ENCODE measurements around the gene PSMB4. TPM values are rescaled to one million over a fixed set of nuclear protein-coding genes. Genes with fewer than 3 reads are reported as not detected.
A peak's percentile ranks its signal among the peaks of the same experiment; 100 is the strongest.
"Not testable (repeated sequence)": the region's sequence is repeated elsewhere in the genome, so short reads cannot be mapped to it uniquely, and the experiment has no call there.

The PSMB4 gene
- 241 and 277 TPM in 2 replicates for total RNA-seq
- 396 TPM for polyA plus RNA-seq (2012)

DNA sequence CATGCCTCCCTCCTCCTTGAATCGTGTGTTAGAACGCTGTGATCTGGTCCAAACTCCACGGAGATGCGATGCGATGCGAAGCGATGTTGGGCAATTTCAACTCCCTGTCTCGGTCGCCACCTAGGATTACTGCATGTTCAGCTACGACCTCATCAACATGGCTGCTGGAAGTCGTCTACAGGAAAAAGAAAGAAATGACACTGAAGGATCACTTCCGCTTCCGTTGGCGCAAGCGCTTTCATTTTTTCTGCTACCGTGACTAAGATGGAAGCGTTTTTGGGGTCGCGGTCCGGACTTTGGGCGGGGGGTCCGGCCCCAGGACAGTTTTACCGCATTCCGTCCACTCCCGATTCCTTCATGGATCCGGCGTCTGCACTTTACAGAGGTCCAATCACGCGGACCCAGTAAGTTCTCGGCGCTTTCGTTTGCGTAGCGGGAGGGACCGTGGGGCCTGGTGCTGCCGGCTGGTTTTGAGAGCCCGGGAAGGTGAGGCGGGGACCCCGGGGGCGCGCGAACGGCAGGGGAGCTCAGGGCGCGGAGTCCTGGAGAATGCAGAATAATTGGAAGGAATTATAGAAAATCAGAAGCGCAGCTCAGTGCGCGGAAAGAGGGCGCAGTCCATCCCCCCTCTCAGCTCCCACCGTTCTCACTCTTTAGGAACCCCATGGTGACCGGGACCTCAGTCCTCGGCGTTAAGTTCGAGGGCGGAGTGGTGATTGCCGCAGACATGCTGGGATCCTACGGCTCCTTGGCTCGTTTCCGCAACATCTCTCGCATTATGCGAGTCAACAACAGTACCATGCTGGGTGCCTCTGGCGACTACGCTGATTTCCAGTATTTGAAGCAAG lies at the start of gene PSMB4:
Gene PSMB4 (plus strand): TSS at position 250 of the 848 bp plus-strand sequence. CDS start 15 bp downstream, at position 265.
- DNase-seq (ENCODE audit: low read depth), result peak; percentile 92

DNA sequence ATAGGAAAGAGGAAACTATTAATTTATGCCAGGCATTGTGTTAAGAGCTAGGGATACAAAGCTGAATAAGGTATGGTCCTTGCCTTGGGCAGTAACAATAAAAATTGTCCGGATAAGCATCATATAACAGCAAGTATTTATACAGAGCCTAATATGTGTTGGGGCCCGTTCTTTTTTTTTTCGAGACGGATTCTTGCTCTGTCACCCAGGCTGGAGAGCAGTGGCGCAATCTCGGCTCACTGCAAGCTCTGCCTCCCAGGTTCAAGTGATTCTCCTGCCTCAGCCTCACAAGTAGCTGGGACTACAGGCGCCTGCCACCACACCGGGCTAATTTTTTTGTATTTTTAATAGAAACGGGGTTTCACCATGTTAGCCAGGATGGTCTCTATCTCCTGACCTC lies 49.0 kb upstream of the PSMB4 start:
- DNase-seq (ENCODE audit: low read depth), result not testable (repeated sequence)

DNA sequence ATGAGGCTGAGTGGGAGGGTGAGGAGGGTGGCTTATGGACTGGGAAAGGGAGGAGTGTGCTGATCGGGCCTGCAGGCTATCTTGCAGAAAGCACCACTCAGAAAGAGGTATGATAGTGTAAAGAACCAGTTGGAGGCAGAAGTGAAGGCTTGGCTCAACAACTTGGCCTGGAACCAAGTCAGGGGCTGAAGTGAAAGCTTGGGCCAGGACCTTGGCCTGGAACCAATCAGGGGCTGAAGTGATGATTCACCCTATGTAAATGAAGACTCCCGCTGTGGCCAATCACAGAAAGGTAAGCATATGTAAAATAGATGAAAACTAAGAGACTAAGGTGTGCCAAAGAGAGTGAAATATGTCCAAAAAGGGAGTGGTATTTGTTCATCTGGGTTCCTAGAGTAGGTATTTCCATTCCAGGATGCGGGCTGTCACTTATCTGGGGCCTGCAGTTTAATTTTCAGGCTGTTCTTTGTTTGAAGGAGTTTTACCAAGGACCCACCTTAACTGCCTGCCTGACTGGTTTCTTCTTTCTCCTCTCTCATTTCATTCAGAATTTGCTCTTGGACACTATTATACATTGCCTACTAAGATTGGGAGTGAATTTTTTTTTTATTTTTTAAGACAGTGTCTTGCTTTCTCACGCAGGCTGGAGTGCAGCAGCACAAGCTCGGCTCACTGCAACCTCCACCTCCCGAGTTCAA lies 47.2 kb upstream of the PSMB4 start:
- DNase-seq (ENCODE audit: low read depth), result no peak

DNA sequence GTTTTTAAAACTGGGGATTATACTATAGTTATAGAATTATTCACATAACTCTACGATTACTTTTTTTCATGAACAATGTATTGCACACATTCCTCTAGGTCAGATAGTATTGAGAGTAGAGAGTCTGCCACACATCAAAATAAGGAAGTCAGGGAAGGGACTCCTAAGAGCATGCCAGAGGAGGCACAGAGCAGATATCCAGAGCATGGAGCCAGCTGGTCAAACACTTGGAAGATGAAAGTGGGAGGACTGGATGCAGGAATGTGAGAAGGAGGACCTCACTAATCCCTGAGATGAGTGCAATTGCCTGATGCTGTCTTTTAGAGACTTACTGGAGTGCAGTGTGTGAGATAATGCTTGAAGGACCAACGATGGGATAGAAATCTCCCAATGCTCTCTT lies 42.7 kb upstream of the PSMB4 start:
- no peak for DNase-seq (ENCODE audit: low read depth)

DNA sequence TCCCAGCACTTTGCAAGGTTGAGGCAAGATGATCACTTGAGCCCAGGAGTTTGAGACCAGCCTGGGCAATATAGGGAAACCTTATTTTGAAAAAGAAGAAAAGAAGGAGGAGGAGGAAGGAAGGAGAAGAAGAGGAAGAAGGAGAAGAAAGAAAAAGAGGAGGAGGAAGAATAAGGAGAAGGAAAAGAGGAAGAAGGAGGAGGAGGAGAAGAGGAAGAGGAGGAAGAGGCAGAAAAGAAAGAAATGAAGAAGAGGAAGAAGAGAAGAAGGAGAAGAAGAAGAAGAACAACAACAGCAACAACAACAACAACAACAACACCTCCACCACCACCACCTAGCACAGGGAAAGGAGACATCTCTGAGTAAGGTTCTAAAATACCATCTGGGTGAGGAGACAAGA lies 37.5 kb upstream of the PSMB4 start:
- DNase-seq (ENCODE audit: low read depth), result no peak

DNA sequence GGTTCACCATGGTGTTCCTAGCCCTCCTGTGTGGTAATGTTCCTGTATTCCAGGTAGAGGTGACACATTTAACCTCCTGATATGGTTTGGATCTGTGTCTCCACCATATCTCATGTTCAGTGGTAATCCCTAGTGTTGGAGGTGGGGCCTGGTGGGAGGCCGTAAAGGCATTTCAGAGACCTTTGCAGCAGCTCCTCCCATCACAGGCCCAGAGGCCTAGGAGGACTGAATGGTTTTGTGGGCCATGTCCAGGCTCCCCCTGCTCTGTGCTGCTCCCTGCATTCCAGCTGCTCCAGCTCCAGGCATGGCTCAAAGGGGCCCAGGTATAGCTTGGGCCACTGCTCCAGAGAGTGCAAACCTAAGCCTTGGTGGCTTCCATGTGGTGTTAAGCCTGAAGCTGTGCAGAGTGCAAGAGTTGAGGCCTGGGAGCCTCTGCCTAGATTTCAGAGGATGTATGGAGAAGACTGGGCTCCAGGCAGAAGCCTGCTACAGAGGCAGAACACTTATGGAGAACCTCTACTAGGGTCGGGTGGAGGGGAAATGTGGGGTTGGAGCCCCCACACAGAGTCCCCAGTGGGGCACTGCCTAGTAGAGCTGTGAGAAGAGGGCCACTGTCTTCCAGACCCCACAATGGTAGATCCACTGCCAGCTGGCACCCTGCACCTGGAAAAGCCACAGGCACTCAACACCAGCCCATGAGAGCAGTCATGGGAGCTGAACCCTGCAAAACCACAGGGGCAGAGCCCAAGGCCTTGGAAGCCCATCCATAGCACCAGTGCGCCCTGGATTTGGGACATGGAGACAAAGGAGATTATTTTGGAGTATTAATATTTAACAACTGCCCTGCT lies 36.8 kb upstream of the PSMB4 start:
- DNase-seq (ENCODE audit: low read depth), result no peak

DNA sequence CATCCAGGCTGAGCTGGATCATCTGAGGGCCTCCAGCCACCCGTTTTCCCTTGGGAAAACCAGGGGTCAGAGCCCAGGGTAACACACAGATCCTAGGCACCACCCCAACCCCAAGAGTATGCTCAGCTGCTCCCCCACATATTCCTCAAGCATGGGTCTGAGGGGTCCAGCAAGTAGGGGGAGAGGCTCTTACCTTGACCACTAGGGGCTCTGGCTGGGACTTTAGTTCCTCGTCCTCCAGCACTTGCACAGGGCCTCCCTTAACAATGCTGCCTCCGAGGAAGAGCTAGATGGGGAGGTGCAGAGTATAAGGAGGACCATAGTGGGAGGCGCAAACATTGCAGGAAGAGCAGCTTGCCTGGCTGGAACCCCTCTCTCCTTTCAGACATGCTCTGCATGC lies 34.4 kb upstream of the PSMB4 start:
- DNase-seq (ENCODE audit: low read depth), result no peak

DNA sequence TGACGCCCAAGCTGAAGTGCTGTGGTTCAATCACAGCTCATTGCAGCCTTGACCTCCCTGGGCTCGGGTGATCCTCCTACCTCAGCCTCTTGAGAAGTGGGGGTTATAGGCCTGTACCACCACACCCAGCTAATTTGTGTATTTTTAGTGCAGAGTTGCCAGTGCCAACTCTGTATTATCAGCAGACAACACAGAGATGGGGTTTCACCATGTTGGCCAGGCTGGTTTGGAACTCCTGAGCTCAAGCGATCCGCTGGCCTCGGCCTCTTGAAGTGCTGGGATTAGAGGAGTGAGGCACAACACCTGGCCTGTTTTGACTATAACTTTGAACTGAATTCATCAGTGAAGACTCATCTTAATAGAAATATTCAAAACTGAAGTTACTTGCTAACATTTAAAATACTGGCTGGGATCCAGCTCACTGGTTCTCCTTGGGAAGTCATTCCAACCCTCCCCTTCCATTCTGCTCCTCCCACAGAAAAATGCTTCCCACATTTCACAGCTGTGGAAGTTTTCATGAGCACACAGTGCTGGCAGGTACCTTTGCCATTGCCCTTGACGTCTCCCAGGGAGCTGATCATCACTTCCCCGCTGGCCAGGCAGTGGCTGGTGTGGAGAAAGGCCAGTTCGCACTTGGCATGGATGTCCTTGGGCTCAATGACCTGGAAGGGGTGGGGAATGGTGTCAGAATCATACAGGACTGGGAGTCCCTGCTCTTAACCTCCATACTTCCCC lies 31.5 kb upstream of the PSMB4 start:
- no peak for DNase-seq (ENCODE audit: low read depth)

DNA sequence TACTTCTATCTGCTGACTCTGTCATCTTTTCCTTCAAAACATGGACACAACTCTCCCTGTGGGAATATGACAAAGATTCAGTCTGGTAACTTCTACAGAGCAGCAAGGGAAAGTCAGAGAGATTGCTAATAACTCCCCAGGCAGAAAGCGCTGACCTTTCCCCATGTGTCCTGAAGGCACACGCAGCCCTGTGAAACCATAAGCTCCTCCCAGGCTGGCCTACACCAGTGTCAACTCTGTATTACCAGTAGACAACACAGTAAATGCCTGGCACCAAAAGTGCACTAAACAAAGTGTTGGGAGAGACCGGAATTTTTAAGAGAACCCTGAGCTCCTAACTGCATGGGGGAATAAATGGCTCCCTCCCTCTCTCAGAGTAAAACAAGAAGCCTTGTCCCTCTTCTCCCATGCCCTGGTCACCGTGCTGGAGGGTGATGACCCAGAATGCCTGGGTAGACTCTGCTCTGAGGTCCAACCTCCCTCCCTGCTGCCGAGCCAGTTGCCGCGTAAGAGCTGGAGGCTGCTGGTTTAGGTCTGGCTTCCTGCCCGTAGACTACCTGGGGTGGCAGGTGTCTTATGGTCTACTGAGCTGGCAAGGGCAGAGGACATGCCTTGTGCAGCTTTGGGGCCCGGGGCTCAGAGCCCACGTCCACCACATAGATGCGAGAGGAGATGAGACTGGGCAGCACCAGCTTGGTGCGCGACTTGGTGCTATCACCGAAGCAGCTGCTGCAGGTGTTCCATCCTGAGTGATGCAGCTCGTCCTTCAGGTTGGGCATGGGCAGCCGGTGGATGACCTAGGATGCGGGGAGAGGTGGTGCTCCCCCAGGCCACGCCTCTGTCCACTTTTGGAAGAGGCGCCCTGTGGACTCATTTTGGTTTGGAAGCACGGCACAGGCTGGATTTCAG lies 30.7 kb upstream of the PSMB4 start:
- DNase-seq (ENCODE audit: low read depth), result no peak

DNA sequence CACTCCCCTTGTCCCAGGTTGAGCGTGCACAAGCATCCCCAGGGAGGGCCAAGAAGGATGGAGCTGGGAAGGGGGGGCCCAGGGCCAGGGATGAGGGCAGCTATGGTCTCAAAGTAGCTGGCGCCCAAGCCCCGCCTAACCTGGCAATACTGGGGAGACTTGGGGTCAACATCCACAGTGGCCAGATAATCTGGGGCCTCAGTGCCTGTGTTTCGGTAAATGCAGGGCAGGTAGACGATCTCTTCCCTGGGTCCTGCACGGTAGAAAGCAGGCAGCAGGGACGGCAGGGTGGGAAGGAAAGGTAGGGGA lies 30.1 kb upstream of the PSMB4 start:
- DNase-seq (ENCODE audit: low read depth), result no peak

DNA sequence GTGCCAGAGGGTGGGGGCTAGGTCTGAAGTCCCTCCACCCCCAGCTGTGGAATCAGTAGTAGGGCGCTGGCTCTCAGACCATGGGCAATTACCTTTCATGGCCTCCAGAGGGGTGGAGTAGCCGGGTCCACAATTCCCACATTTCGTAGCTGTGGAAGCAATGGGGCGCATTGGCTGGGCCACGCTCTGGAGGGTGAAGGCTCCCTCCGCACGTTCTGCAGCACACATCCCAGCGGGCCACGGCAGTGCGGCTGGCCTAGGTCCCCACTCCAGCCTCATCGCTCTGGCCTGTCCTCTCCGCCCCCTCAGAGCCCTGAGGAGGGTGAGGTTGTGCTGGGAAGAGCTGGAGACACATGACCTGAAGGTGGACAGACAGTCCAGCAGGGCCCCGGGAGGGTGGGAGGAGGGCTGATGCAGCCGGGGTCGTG lies 29.7 kb upstream of the PSMB4 start:
- no peak for DNase-seq (ENCODE audit: low read depth)

DNA sequence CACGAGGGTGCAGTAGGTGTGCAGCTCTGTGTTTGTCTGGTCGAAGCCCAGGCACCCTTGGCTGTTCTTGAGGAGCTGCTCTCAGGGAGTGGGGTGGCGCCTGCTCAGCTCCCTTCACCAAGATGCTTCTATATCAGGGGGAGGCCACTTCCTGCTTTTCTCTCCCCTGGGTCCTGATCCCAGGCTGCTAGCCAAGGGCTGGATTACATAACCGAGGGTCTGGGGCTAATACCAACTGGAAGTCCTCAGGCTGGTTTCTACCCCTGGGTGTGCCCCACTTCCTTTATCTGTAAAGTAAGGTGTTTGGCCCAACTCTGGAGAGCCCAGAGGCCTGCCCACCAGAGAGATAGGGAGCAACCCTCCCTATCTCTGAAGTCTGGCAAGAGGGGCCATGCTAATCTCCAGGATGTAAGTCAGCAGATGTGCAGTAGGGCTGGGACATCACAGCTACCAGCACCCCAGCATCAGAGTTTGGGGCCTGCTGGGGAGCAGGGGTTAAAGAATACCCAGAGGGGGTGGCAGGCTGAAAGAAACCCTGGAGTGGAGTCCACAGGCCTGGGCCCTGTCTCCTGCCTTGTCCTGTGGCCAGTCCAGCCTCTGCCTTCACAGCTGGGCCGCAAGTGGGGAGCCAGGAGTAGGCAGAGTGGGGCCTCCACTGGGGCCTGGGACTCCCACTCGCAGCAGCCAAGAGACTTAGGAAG lies 29.0 kb upstream of the PSMB4 start:
- DNase-seq (ENCODE audit: low read depth), result no peak

DNA sequence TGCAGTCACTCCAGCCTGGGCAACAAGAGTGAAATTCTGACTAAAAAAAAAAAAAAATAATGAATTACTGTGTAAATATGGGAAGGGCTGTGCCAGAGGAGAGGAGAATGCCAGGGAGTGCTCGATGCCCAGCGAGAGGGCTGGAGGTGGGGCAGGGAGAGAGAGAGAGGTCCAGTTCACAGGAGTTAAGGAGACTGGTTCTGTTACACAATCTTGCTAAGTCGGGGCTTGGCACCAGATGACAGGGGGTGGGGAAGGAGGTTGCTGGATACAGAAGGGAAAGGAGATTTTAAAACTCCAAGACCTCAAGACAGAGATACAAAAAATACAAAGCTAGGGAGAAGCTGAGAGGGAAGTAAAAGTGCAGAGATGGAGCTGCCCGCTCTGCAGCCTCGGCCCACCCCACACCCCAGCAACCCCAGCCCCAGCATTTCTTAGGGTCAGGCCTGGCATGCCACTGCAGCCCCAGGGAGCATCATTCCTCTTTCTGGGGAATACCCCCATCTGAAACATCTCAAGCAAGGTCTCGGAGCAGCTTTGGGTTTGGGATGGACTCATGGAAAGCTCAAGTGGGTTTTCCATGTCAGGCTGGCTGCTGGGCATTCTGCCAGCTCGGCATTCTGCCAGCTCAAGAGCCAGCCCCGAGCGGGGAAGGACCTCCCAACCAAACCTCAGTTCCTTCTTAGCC lies 27.9 kb upstream of the PSMB4 start:
- DNase-seq (ENCODE audit: low read depth), result peak; percentile 49

DNA sequence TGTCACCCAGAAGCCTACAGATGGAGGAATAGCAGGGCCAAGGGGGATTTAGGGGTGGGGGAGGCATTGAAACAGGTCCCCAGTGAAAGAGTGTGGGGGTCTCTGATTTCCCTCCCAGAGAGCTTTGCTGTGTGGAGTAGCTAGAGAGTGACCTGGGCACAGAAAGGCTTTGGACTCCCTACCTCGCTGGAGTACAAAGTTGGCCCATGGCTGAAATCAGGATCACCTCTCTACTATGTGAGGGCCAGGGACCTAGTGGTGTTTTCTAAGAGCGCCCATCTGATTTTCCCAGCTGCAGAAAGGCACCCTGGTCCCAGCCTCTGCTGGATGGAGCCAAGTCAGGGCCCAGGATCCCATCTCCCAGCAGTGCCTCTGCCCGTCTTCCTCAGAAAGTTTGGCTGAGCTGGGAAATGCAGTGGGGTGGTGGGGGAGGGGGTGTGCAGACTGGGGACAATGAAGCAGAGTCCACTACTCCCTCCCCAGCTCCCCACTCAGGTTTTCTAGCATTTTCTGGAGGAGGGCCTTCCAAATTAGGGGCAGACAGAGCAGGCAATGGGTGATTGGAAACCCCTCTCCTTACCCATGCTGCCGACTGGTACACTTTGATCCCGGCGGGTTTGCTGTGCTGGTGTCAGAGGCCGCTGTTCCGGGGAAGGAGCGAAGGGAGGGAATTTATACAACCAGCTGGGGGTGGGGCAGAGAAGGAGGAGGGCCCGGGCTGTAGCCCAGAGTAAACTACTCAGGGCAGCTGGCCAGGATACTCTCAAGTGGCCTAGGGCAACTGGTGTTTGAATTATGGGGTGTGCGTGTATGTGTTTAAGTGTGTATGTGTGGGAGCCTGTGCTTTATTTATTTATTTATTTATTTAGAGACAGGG lies 27.1 kb upstream of the PSMB4 start, which contains the start of gene SELENBP1:
Gene SELENBP1 (minus strand): TSS at position 648 of the 877 bp plus-strand sequence. CDS start 64 bp downstream, at position 584.
- DNase-seq (ENCODE audit: low read depth), result peak; percentile 76

DNA sequence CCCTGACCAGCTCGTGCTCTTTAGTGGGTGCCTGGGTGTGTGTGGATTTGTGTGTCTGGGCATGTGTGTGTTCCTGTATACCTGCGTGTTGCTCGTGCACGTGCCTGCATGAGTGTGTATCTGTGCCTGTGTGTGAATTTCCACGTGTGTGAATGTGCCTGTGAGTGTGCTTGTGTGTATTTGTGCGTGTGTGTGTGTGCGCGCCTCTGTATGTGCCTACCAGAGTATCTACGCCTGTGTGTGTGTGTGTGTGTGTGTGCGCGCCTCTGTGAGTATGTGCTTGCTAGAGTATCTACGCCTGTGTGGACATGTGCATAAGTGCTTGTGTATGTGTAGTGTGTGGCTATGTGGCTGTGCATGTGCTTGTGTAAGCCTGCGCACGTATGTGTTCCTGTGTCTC lies 26.2 kb upstream of the PSMB4 start:
- no peak for DNase-seq (ENCODE audit: low read depth)

DNA sequence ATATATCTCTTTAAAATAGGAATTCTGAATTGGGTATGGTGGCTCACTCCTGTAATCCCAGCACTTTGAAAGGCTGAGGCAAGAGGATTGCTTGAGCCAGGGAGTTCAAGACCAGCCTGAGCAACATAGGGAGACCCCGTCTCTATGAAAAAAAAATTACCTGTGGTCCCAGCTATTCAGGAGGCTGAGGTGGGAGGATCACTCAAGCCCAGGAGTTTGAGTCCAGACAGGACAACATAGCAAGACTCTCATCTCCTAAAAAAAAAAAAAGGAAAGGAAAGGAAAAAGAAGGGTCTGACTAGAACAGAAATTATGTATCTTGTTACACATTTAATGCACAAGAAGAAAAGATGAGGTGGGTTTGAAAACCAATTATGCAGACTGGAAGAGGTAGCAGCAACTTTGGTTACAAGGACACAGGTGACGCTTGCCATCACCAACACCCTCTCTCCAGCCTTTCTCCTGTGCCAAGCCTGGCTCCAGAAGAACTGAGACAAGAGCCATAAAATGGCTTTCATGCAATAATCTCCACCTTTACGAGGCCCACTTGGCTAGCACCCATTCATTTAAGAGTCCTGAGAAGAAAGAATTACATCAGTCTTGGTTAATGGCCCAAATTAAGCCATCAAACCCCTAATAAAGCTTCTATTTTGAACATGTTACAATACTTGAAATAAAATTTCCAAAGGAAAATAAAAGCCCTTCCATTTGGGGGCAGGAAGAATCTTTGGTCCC lies 22.1 kb upstream of the PSMB4 start:
- DNase-seq (ENCODE audit: low read depth), result no peak

DNA sequence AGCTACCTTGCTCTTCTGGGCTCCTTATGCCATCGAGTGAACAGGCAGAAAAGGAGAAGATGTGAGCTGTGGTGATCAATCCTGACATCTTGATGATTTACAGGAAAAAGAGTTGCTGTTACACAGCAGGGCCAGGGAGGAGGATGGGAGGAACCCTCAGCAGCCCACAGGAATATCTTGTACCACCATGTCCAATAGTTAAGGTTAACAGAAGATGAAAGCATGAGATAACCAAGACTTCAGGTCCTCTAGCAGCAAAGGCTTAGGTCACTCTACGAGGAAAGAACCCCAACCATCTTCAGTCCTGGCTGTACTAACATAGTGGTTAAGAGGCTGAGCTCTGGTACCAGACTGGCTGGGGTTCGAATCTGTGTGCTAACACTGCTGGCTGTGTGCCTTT lies 14.8 kb upstream of the PSMB4 start:
- no peak for DNase-seq (ENCODE audit: low read depth)

All from myocyte (in vitro differentiated cells).